GM23248 (cell line): ENCODE results near the gene KAT14. TPM values are rescaled to one million over a fixed set of nuclear protein-coding genes. Genes with fewer than 3 reads are reported as not detected.
"Not testable (repeated sequence)": the region's sequence is repeated elsewhere in the genome, so short reads cannot be mapped to it uniquely, and the experiment has no call there.

ENCODE experiments used
- DNase-seq: peaks from one replicate; pipeline ENCODE4 v3.0.0-alpha.2; 2015
- H2AFZ ChIP-seq: fragments of 200-600 bp; sonication (generic); 2 replicates; pipeline ENCODE4 v1.6.1; 2016; ENCODE audit warnings: antibody characterized with exemption
- H3F3A ChIP-seq: fragments of 200-600 bp; sonication (generic); 2 replicates; pipeline ENCODE4 v1.6.1; 2016; ENCODE audit warnings: mild to moderate bottlenecking, antibody characterized with exemption, mixed run types; ENCODE audit not compliant: insufficient read depth
- H3K27ac ChIP-seq: fragments of 200-600 bp; sonication (generic); 2 replicates; pipeline ENCODE4 v1.5.1; 2016; ENCODE audit warnings: mild to moderate bottlenecking
- H3K27me3 ChIP-seq: fragments of 200-600 bp; sonication (generic); replicated peaks from 2 replicates; pipeline ENCODE4 v1.6.1; 2016; ENCODE audit warnings: mild to moderate bottlenecking; ENCODE audit not compliant: insufficient read depth
- H3K36me3 ChIP-seq: fragments of 200-600 bp; sonication (generic); 2 replicates; pipeline ENCODE4 v1.6.1; 2016; ENCODE audit warnings: low read depth, mild to moderate bottlenecking
- H3K4me1 ChIP-seq: fragments of 200-600 bp; sonication (generic); 2 replicates; pipeline ENCODE4 v1.6.1; 2016; ENCODE audit warnings: mild to moderate bottlenecking; ENCODE audit not compliant: insufficient read depth
- H3K4me2 ChIP-seq: fragments of 200-600 bp; sonication (generic); one replicate; pipeline ENCODE4 v1.6.1; 2016; ENCODE audit warnings: mild to moderate bottlenecking; ENCODE audit not compliant: unreplicated experiment
- H3K4me3 ChIP-seq: fragments of 200-600 bp; sonication (generic); 2 replicates; pipeline ENCODE4 v1.5.1; 2016; ENCODE audit warnings: mild to moderate bottlenecking
- H3K79me2 ChIP-seq: fragments of 200-600 bp; sonication (generic); 2 replicates; pipeline ENCODE4 v1.6.1; 2016; ENCODE audit warnings: mild to moderate bottlenecking; ENCODE audit not compliant: insufficient read depth
- H3K9ac ChIP-seq: fragments of 200-600 bp; sonication (generic); 2 replicates; pipeline ENCODE4 v1.6.1; 2016; ENCODE audit warnings: mild to moderate bottlenecking
- H3K9me2 ChIP-seq: fragments of 200-600 bp; sonication (generic); 2 replicates; pipeline ENCODE4 v1.6.1; 2016; ENCODE audit warnings: mixed run types, mild to moderate bottlenecking, moderate library complexity; ENCODE audit not compliant: insufficient read depth
- H3K9me3 ChIP-seq: fragments of 200-600 bp; sonication (generic); one replicate; pipeline ENCODE4 v1.6.1; 2017; ENCODE audit warnings: low read depth
- H4K20me1 ChIP-seq: fragments of 200-600 bp; sonication (generic); 2 replicates; pipeline ENCODE4 v1.6.0; 2016; ENCODE audit not compliant: insufficient read depth
- EZH2 ChIP-seq: fragments of 200-600 bp; sonication (generic); IDR thresholded peaks from 2 replicates; pipeline ENCODE4 v1.6.1; 2018; ENCODE audit warnings: antibody characterized with exemption, mild to moderate bottlenecking; ENCODE audit not compliant: insufficient read depth, poor library complexity, severe bottlenecking
- EZH2phosphoT487 ChIP-seq: fragments of 200-600 bp; sonication (generic); IDR thresholded peaks from 2 replicates; pipeline ENCODE4 v1.6.1; 2018; ENCODE audit warnings: antibody characterized with exemption, moderate library complexity, mild to moderate bottlenecking, low read depth; ENCODE audit not compliant: insufficient read depth
- WGBS, 2 experiments: methylation state at CpG; one replicate each; pipeline ENCODE4 v1.1.6; 2015 to 2017; ENCODE audit warnings: low lambda C conversion rate in 2 of 2, low coverage in 1 of 2; ENCODE audit errors: missing lambda C conversion rate in 2 of 2; 5-methylcytosine and 5-hydroxymethylcytosine counted together
- in situ Hi-C: fragments of 300-500 bp; cut with MboI; formaldehyde crosslinking; loops from 2 replicates; pipeline ENCODE4 v1.15.0; 2020
- polyA plus RNA-seq: library from polyadenylated mRNA; unstranded; fragments of >200 nt; fragmentation: Nextera tagmentation; extraction: Ambion mirVana; gene quantifications from 2 replicates; pipeline ENCODE4 v1.2.1, GENCODE V29; 2016
- total RNA-seq: library from RNA; depleted of rRNA; stranded (reverse); fragments of >200 nt; shearing (Covaris generic); gene quantifications from 2 replicates; pipeline ENCODE4 v1.2.3, GENCODE V29; 2014

The KAT14 gene
- total and polyA plus RNA-seq, 2 experiments from 2014 or later, result 10.2 to 21.7 TPM

DNA sequence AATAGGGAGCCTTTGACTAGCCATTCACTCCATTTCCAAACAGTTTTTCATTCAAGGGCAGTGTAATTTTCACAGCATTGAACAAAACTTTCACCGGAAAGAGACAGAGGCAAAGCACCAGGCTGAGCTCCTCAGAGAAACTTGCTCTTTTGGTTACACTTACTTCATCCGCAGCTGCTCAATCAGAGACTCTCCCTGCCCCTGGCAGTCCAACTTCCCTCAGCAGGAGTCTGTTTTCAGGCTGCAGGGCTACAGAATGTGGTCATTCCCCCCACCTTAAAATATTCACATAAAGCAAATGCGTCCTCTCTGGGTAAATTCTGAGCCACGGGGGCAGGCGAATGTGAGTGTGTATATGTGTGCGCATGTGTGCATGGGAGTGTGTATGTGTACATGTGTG is 80.6 kb downstream of the KAT14 start:
- 48 to 62% methylated on average over 6 of the region's 6 CpGs for WGBS, 2 experiments
- no peaks in the 10 kb centered on the region for H3K4me1 ChIP-seq
- no peak overlapping the region for H3K27ac ChIP-seq
- H2AFZ ChIP-seq, result no peak overlapping the region
- no peaks in the 10 kb centered on the region for H4K20me1 ChIP-seq
- H3K4me3 ChIP-seq, result no peak overlapping the region
- no peaks in the 10 kb centered on the region for H3K27me3 ChIP-seq
- TF ChIP-seq EZH2 (no peak), EZH2phosphoT487 (no peak)
- DNase-seq, result no peak
- no peak overlapping the region for H3K4me2 ChIP-seq
- no peaks in the 10 kb centered on the region for H3K9me3 ChIP-seq
- H3F3A ChIP-seq, result no peaks in the 10 kb centered on the region
- in situ Hi-C loops, result no loop called here
- H3K36me3 ChIP-seq, result no peaks in the 10 kb centered on the region
- H3K9me2 ChIP-seq, result no peaks in the 10 kb centered on the region
- no peaks in the 10 kb centered on the region for H3K79me2 ChIP-seq
- H3K9ac ChIP-seq, result no peak overlapping the region

DNA sequence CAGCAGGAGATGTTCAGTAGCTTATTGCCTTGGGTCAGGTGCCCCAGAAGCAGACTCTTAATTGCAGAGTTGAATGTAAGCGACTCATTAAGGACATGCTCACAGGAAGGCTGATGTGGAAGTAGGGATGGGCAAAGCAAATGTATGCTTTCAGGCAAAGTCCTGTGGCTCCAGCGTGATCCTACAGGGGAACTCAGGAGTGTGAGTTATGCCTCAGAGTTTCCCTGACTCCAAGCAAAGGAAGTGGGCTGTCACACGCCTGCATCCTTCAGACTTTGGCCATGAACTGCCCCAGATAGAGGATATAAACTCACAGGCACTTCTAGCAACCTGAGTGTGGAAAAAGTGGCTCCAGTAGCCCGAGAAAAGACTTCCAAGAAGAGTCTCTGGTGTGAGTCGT is 85.7 kb downstream of the KAT14 start:
- WGBS, 2 experiments, result 72 to 83% methylated on average over 5 of the region's 5 CpGs
- Histone ChIP-seq H4K20me1 (no peaks in the 10 kb centered on the region), H3K36me3 (no peaks in the 10 kb centered on the region), H3K27ac (no peak overlapping the region), H3K9ac (no peak overlapping the region), H3K79me2 (no peaks in the 10 kb centered on the region), H3K9me3 (no peaks in the 10 kb centered on the region), H2AFZ (no peak overlapping the region), H3K27me3 (no peaks in the 10 kb centered on the region), H3K4me3 (no peak overlapping the region), H3K4me2 (no peak overlapping the region), H3K4me1 (peaks cover 19% of the 10 kb centered on the region), H3K9me2 (no peaks in the 10 kb centered on the region), H3F3A (peaks cover 18% of the 10 kb centered on the region)
- TF ChIP-seq EZH2 (no peak), EZH2phosphoT487 (no peak)
- in situ Hi-C loops, result no loop called here
- DNase-seq, result no peak

DNA sequence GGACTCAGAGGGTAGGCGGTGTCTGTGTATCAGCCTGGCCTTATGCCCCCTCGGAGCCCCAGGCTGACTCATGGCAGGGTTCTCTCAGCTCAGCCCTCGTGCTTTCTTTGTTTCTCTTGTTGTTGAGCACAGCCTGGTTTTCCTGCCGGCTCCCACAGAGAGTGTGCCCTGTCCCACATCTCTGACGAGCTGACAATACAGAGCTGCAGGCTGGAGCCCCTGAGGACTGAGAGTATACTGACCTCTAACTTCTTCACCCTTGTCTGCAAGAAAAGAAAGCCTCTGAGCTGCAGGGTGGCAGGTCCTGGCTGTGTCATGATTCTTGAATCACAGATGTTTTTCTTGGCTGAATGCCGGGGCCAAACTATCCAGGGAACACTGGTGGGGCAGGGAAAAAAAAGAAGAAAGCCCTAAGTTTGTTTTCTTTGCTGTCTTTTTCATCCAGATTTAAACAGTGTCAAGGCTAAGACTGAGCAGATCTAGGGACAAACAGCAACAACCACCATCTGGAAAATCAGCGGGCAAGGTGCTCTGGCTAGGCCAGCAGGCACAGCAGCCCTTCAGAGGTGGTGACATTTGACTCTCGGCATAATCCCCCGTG is 87.4 kb downstream of the KAT14 start:
- no peaks in the 10 kb centered on the region for H3K27me3 ChIP-seq
- peak overlapping the region; percentile 61 for H3K4me3 ChIP-seq
- H3K36me3 ChIP-seq, result no peaks in the 10 kb centered on the region
- peak overlapping the region; percentile 60 for H3K27ac ChIP-seq
- 1 to 2% methylated on average over 9 of the region's 9 CpGs for WGBS, 2 experiments
- peaks cover 18% of the 10 kb centered on the region for H3F3A ChIP-seq
- H3K4me1 ChIP-seq, result peaks cover 19% of the 10 kb centered on the region
- H3K4me2 ChIP-seq, result peak overlapping the region; percentile 73
- in situ Hi-C loops, result no loop called here
- H2AFZ ChIP-seq, result peak overlapping the region; percentile 73
- no peaks in the 10 kb centered on the region for H3K9me3 ChIP-seq
- TF ChIP-seq EZH2 (no peak), EZH2phosphoT487 (no peak)
- peak; percentile 87 for DNase-seq
- H4K20me1 ChIP-seq, result no peaks in the 10 kb centered on the region
- no peaks in the 10 kb centered on the region for H3K9me2 ChIP-seq
- H3K79me2 ChIP-seq, result no peaks in the 10 kb centered on the region
- peak overlapping the region; percentile 45 for H3K9ac ChIP-seq

DNA sequence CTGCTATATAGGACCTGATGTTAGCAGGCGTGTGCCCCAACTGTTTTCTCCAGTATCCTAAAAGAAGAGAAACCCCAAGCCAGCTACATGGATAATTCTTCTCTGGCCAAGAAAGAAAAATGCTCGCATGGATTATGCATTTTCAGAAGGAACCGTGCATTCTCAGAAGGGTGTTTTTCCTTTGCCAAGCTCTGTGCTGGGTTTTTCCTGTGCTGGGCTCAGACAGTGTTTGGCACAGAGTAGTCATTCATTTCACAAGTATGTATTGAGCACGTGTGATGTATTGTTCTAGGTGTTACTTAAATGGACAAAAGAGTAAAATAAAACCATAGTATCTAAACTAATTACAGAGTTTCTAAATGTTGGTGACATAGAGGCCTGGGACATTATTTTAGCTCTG is 88.0 kb downstream of the KAT14 start:
- no peaks in the 10 kb centered on the region for H3K9me2 ChIP-seq
- H3K79me2 ChIP-seq, result no peaks in the 10 kb centered on the region
- 9 to 10% methylated on average over 4 of the region's 4 CpGs for WGBS, 2 experiments
- H3F3A ChIP-seq, result peaks cover 18% of the 10 kb centered on the region
- H3K4me3 ChIP-seq, result peak overlapping the region; percentile 61
- H3K9me3 ChIP-seq, result no peaks in the 10 kb centered on the region
- peak overlapping the region; percentile 73; the same call in 1 of the 2 replicates for H2AFZ ChIP-seq
- 0 out of 2 replicates have a peak overlapping the region, but pooled peaks have one; percentile 45 for H3K9ac ChIP-seq
- H3K27me3 ChIP-seq, result no peaks in the 10 kb centered on the region
- TF ChIP-seq EZH2phosphoT487 (no peak), EZH2 (no peak)
- in situ Hi-C loops, result no loop called here
- H3K27ac ChIP-seq, result peak overlapping the region; percentile 60; the same call in 1 of the 2 replicates
- H3K4me2 ChIP-seq, result peak overlapping the region; percentile 73
- peaks cover 19% of the 10 kb centered on the region for H3K4me1 ChIP-seq
- no peaks in the 10 kb centered on the region for H4K20me1 ChIP-seq
- DNase-seq, result peak; percentile 40
- H3K36me3 ChIP-seq, result no peaks in the 10 kb centered on the region

DNA sequence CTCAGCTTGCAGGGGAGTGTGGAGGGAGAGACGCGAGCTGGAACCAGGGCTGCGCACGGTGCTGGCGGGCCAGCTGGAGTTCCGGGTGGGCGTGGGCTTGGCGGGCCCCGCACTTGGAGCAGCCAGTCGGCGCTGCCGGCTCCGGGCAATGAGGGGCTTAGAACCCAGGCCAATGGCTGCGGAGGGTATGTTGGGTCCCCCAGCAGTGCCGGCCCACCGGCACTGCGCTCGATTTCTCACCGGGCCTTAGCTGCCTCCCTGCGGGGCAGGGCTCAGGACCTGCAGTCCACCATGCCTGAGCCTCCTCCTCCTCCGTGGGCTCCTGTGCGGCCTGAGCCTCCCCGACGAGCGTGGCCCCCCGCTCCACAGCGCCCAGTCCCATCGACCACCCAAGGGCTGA is 89.1 kb downstream of the KAT14 start:
- H3K27ac ChIP-seq, H4K20me1 ChIP-seq, in situ Hi-C loops, H3K4me2 ChIP-seq, H3K9me3 ChIP-seq, H3K27me3 ChIP-seq, H3K9me2 ChIP-seq, H3K36me3 ChIP-seq, H2AFZ ChIP-seq, H3K79me2 ChIP-seq, H3K9ac ChIP-seq, DNase-seq, H3K4me3 ChIP-seq: not testable (repeated sequence)
- Histone ChIP-seq H3F3A (peaks cover 18% of the 10 kb centered on the region), H3K4me1 (peaks cover 19% of the 10 kb centered on the region)
- 77 to 90% methylated on average over 11 to 27 of the region's 28 CpGs for WGBS, 2 experiments
